HG02852 (cell line): ENCODE results near the gene IGSF5.
"Not testable (repeated sequence)": the region's sequence is repeated elsewhere in the genome, so short reads cannot be mapped to it uniquely, and the experiment has no call there.

ENCODE experiments used
- ATAC-seq: cut with Tn5 transposase; IDR thresholded peaks from one replicate; pipeline ENCODE4 v1.9.1; 2021; ENCODE audit warnings: mild to moderate bottlenecking, moderate library complexity; ENCODE audit not compliant: unreplicated experiment

IGSF5 gene

DNA sequence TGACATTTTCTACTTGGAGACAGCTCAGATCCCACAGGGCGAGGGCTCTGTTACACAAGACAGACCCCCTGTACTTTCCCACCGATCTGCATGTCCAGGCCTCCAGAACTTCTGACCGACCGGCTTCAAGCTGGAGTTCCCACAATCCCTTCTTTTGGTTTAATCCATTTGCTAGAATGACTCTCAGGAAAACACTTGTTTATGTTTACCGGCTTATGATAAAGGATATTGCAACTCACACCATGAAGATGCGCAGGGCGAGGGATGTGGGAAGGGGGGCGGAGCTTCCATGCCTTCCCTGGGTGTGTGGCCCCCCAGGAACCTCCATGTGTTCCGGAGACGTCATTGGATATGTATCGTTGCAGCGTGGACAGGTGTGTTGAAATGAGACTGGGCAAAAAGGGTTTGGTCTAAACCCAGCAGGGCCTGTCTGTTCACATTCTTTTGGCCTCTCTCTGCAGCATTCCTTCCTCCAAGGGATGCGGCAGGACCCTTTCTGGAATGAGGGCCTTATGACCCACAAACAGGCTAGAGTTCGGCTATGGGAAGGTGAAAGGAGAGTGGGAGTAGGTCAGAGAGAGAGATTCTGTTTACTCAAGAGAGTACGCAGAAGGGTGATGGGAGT, 7.5 kb upstream of the IGSF5 start:
- no peak for ATAC-seq

DNA sequence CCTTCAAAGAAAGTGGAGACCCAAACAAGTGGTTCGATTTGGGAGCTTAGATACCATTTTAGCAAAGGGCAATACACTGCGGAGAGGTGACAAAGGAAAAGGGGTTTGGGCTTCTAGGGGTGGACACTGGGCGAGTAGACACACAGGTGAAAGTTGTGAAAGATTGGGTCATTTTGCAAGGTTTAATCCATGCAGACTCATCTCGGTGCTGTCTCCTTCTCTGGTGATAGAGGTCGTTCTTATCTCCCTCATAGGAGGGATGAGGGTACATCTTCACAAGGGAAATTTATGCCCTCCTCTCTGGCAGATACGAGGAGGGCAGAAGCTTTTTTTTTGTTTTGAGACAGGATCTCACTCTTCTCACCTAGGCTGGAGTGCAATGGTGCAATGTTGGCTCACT, 6.4 kb upstream of the IGSF5 start:
- ATAC-seq, result no peak

DNA sequence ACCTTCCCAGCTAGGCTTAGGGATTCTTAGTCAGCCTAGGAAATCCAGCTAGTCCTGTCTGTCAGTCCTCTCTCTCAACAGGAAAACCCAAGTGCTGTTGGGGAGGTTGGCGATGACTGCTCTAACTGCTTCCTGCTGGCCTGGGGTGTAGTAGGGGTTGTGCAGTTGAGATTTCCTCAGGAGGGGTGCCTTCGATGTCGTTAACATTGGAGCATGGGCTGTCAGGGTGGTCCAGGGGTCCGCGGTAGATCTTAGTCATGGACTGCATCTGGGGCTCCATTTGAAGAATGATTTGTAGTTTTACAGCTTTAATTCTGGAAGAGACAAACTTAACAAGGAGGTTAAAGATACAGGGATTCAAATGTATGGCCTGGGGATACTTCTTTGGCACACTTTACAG, 5.5 kb upstream of the IGSF5 start:
- not testable (repeated sequence) for ATAC-seq

DNA sequence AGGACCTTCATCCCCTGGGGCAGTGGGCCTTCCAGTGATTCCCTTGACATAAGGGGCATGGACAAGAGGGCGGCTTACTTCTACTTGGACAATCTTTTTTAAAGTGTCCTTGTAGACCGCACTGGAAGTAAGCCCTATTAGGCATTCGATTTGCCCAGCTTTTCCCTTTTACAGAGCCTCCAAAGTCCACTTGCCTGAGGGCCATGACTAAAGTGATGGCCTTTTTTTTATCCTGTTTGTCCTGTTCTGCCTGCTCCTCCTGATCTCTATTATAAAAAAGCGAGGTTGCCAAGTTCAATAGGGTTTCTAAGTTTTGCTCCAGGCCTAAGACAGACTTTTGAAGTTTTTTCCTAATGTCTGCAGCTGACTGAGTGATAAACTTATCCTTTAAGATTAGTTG, 2.4 kb upstream of the IGSF5 start:
- not testable (repeated sequence) for ATAC-seq

DNA sequence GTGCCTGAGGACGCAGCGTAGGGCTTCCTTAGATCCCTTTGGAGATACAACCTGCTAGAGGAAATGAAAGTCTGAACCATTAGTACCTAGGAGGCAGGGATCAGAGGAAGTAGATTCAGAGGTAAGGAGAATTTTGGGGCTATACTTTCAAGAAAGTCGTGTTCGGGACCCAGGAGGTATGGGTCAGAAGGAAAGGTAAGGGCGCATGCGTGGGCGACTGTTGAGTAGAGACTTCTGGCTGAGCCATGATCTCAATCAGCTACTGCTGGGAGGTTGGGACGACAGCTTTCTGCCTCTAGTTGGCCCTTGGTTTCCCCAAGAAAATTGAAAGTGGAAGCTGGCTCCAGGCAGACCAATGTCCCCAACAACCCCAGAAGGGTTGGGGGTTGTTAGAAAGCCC, 349 bp downstream of the IGSF5 start:
- ATAC-seq, result not testable (repeated sequence)

DNA sequence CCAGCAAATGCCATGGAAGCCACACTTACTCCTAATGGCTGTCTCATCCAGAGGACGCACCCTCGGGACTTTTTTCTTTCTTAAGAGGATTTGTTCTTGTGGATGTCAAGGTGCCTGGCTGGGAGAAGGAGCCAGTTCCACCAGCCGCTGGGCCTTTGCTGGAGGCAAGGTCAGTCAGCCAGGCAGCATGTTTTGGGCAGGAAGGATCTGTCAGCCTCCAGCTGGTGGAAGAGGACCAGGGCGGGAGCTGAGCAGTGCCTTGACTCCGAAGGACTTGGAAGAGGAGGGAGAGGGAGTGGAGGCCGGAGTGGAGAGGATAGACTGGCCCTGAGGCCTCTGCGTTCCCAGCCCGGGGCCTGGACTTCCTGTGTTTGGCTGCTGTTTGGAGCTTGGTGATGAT, 5.7 kb downstream of the IGSF5 start:
- no peak for ATAC-seq

DNA sequence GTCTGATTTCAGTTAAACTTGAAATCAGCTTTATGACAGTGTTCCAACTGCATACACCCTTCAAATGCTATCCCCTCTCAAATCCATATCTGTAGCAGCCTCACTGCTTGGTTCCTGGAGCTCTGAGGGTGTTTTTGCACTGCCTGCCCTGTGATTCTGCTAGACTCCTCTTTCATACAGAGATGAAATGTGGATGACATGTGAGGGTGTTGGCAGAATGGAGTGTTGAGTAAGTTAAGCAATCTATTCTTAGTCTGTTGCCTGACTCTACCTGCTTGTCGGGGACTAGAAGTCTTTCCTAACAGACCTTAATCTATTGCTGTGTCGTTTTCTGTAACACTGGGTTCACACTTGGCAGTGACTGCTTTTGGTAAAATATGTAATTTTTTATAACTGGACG, 9.8 kb downstream of the IGSF5 start:
- no peak for ATAC-seq

DNA sequence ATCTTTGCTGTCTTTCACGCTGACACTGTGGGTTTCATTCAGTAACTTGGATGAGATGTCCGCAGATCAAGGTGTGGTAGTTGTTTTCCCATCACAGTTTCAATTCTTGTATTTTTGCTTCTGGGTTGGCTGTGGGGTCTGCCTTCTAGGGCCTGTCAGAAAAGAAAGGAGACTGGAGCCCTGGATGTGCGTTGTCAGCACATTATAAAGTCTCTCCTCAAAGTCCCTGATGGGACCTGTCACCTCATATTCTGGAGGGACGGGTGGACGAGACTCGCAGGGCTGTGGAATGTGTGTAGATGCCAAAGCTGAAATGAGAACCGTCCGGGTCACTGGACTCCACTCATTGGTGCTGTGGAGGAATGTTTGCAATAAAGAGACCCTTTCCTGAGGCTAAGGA, 11.3 kb downstream of the IGSF5 start:
- no peak for ATAC-seq

DNA sequence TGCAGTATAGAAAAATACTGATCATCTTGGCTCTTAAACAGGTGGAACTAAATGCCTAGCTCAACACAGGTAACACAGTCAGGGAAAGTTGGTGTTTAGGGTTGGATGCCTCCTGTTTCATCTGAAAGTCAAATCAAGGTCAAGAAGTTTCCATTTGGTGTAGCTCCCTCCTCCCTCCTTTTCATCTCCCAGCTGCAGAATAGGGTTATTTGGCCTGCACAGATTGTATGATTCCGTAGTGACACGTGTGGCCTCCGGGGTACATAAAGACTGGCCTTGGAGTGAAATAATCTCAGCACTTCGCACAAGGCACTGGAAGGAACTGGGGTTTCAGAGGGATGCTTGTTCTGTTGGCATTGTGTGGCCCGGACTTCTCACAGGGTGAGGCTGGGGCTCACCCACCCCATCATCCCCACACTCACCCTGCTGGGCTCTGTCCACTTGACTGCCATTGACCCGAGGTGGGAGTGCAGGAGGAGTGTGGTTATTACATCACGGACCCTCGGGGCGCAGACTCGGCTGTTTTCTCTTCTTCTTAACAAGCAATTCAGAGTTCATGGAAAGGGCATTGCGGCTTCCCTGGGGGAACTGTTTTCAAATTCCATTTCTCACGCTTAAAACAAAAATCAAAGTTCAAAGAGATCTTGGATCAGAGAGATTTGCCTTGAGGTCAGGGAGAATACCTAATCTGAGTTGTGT, 18.4 kb downstream of the IGSF5 start:
- no peak for ATAC-seq

DNA sequence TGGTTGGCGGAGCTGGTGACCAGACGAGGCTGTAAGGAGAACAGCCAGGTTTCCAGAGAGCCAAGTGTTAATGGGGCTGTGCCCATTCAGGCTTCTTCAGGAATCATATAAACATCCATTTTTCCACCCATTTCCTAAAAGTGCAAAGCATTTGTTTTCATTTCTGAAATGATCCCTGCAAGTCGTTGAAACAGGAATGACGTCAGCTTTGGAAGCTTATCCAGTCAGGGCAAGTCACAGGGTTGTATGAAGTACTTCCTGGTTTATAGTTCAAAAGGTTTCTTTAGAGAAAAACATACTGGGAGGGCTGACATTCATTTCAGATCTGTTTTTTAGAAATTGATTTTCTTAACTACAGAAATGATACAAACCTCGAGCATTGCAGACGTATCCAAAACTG, 29.2 kb downstream of the IGSF5 start:
- no peak for ATAC-seq

DNA sequence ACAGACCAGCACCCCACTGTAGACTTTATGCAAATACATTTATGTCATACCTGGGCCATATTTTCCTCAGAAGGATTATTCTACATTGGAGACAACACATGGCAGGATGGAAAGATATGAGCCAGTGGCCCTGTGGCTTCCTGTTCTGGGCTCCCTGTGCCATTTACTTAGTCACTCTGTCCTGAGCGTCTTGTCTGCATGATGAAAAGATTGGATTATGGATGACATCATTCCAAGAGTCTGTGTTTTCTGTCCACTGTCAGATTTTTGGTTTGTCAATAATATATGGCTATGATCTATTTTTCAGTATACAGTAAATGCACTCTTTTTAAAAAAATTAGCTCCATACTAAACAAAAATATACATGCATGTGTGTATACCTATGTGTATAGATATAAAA, 30.8 kb downstream of the IGSF5 start:
- no peak for ATAC-seq

DNA sequence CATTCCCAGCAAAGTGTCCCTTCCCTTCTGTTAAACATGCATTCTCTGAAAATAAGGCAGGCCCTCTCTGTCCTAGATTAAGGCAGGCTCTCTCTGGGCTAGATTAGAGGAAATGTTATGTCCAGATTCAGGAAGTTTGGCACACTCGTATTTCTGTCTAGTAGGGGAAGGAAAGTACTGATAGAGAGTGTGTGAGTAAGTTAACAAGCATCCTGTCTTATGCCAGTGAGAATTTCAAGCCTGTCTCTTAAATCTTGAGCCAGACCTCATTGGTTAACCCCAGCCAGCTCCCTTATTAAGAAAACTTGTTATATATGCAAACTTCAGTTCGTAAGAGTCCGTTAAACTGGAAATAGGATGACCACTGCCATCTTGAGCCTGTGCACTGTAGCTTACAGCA, 31.6 kb downstream of the IGSF5 start:
- ATAC-seq, result no peak

DNA sequence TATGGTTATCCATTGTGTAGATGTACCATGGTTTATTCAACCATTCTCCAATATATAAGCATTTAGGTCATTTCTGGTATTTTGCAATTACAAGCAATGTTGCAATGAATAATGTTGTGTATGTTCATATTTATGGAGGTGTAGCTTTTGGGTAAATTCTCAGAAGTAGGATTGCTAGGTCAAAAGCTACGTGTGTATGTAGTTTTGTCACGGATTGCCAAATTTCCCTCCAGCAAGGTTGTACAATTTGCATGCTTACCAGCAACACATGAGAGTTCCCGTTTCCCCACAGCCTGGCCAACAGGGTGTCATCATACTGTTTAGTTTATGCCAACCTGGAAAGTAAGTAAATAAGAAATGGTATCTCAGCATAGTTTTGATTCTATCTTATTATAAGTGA, 36.3 kb downstream of the IGSF5 start:
- no peak for ATAC-seq

DNA sequence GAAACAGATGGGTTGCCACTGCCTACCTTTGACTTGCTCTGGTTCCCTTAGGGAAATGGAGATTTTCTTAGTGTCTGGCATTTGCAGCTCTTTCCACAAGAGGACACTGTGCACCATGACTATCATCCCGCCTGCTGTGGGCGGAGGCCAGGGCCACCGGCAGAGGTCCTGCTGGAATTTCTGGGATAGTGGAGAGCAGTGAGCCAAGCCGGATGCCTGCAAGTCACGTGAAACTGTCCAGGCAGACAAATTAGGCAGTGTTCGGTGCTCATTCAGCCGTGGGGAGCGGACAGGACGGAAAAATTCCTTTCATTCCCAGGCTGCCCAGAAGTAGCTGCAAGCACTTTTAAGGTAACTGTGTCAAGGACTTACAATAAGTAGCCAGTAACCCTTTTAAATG, 43.4 kb downstream of the IGSF5 start:
- ATAC-seq, result no peak

DNA sequence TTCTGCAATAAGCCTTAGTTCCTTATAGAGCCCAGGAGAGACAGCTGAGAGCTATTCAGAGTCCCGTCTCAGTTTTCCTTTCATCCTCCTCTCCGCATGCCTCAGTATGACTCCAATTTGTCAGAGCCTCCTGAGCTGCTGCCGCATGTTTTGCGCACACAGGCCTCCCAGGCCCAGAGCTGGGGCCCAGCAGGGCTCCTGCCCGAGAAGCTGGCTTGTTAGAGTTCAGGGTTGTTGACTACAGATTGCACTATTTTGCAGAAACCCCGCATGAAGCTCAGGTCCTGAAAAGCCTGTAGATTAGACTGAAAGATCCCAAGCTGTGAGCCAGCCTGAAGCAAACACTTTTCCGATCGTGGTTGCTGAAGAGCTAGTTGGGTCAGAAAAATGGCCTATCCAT, 51.5 kb downstream of the IGSF5 start:
- no peak for ATAC-seq

DNA sequence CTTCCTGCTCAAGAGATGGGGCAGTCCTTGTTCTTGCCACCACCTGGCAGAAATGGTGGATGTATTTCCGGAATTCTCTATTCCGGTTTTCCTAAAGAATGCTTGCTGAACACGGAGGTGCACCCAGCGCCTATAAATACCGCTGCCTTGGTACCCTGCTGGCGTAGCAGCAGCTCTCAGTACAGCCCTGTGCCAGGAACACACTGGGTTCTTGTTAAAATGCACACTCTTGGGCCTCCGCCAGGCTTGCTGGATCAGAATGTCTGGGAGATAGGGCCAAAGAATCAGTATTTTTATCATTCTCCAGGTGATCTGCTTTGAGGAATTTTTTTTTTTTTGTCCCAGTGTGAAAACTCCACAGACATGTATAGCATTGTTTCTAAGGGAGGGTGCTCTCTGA, 54.2 kb downstream of the IGSF5 start:
- no peak for ATAC-seq

DNA sequence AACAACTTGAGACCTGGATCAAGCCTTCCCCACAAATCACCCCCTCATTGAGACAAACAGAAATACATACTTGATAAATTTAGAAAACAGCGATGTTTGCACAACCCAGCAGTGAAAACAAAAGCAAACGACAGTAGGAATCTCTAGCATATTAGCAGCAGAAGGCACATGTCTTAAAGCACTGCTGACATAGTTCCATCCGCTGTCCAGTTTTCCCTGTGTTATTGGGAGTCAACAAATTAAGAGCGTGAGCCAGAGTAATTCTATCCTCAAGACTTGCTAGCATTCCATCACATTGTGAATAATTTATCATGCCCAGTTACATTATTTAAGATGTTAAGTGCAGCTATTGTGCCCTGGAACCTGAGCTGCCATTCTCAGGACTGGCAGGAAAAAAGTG, 55.3 kb downstream of the IGSF5 start:
- no peak for ATAC-seq

DNA sequence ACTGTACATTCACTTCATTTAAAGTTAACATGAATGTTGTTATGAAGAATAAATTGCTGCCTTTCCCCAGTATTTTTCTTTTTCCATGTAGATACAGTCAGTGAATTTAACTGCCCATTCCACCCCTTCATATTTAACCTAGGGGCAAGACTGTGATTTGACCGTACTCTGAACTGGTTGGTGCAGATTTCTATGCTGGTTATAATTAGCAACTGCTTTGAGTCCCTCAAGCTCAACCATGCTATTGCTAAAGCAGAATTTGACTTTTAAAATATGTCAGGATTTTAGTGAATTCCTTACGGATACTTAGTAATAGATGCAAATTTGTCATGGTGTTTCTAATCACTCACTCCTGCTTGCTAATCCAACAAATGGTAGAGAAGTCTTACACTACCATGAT, 57.2 kb downstream of the IGSF5 start:
- no peak for ATAC-seq

DNA sequence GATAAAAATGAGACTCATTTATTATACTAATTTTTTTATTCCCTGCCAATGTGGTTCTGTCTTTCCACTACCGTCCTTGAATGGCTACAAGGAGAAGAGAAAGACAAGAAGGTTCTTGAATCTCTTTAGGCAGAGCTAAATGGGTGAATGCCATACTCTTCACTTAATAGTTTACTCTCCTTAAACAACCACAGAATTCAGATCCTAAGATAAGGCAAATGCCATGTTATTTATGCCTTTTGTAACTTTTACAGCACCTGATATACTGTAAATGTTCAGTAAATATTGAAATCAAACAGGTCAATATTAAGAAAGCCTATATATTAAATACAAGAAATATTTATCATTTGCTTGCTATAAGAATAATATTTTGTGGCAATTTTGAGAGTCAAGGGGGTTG, 58.4 kb downstream of the IGSF5 start:
- no peak for ATAC-seq

DNA sequence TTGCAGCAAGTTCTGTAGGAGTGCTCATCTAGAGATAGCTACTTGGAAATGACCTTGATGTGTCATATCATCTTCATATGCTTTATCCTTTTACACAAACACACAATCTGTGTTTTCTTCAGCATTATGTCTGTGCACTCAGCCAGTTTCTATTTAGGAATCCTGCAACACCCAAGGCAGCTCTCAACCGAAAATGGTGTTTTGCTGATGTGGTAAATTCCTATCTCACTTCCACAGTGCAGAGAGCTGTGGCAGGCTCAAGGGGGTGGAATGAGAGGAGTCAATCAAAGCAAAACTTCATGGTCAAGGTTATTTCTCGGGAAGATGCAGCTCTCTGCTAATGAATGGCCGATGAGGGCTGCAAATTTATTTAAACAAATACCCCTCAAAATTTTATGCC, 59.3 kb downstream of the IGSF5 start:
- no peak for ATAC-seq

DNA sequence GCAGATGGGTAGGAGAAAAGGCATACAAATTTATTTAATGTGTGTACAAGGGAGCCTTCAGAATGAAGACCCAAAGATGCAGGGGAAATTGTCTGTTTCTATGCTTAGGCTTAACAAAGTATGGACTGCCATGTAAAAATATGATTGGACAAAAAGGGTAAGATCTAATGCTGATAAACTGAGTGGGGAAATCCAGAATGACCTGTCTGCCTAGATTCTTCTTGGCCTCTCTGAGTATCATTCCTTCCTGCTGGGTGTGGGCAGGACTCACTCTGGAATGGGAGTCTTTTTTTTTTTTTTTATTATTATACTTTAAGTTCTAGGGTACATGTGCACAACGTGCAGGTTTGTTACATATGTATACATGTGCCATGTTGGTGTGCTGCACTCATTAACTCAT, 61.0 kb downstream of the IGSF5 start:
- no peak for ATAC-seq

DNA sequence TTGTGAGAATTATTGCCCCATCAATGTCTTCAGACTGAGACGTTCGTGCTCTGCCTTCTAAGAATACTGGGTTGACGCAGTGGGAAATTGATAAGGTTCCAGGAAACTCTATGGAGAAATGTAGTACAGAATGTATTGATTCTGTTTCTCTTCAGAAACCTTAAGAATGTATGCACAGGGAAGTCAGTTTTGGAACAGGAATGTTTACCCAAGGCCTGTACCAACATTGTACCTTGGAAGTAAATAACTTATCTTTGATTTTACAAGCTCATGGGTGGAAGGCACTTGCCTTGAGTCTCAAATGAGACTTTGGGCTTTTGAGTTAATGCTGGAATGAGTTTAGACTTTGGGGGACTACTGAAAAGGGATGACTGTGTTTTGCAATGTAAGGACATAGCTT, 62.8 kb downstream of the IGSF5 start:
- ATAC-seq, result no peak

DNA sequence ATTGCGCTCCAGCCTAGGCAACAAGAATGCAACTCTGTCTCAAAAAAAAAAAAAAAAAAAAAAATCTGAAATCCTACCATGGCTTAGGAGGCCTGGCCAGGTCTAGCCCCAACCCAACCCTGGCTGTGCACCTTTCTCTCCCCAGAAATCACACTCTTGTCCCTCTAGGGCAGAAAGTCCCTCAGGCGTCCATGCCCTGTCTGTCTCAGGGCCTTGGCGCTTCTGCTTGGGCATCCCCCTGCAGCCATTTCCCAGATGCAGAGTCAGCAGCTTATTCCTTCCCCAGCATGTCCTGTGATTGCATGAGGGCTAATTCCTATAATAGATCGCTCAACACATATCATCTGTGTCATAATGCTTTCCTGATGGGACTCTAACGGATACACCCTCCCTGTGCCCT, 65.0 kb downstream of the IGSF5 start:
- ATAC-seq, result no peak
